Measurements from ENCODE around the gene CDKN1A.

DNA sequence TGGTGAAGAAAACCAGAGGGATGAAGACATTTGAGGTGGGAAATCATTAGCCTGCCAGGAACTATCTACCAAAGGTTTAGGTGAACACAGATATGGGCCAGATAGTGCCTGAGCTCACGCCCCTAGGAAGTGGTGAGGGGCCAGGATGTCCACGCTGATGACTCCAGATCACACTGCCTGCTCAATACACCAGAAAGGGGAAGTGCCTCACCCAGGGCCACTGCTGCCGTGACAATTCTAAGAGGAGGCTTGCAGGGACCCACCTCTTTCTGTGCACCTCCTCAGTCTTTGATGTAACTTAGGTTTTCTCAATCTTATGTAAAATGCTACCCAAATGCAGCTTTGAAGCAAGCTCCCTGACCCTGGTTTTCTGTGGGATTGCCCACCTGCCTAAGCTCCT lies 13.7 kb downstream of the CDKN1A start:
- no peak for TF ChIP-seq ETV6 (CRISPR knock-in tag; IDR thresholded peaks at IDR 0.05)
- TF ChIP-seq JUN (CRISPR knock-in tag; IDR thresholded peaks at IDR 0.05), result no peak
- TF ChIP-seq CBFB (CRISPR knock-in tag; IDR thresholded peaks at IDR 0.05; ENCODE audit: low read depth), result no peak
- no peak for TF ChIP-seq SP1 (CRISPR knock-in tag; conservative IDR thresholded peaks at IDR 0.05)
- TF ChIP-seq, protein P1, sequence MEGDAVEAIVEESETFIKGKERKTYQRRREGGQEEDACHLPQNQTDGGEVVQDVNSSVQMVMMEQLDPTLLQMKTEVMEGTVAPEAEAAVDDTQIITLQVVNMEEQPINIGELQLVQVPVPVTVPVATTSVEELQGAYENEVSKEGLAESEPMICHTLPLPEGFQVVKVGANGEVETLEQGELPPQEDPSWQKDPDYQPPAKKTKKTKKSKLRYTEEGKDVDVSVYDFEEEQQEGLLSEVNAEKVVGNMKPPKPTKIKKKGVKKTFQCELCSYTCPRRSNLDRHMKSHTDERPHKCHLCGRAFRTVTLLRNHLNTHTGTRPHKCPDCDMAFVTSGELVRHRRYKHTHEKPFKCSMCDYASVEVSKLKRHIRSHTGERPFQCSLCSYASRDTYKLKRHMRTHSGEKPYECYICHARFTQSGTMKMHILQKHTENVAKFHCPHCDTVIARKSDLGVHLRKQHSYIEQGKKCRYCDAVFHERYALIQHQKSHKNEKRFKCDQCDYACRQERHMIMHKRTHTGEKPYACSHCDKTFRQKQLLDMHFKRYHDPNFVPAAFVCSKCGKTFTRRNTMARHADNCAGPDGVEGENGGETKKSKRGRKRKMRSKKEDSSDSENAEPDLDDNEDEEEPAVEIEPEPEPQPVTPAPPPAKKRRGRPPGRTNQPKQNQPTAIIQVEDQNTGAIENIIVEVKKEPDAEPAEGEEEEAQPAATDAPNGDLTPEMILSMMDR (IDR thresholded peaks at IDR 0.05), result no peak
- TF ChIP-seq, protein P2, sequence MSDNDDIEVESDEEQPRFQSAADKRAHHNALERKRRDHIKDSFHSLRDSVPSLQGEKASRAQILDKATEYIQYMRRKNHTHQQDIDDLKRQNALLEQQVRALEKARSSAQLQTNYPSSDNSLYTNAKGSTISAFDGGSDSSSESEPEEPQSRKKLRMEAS (CRISPR knock-in tag; IDR thresholded peaks at IDR 0.05), result no peak
- no peak for TF ChIP-seq NR2C2 (CRISPR knock-in tag; IDR thresholded peaks at IDR 0.05)
- TF ChIP-seq, protein P3, sequence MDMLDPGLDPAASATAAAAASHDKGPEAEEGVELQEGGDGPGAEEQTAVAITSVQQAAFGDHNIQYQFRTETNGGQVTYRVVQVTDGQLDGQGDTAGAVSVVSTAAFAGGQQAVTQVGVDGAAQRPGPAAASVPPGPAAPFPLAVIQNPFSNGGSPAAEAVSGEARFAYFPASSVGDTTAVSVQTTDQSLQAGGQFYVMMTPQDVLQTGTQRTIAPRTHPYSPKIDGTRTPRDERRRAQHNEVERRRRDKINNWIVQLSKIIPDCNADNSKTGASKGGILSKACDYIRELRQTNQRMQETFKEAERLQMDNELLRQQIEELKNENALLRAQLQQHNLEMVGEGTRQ (CRISPR knock-in tag; IDR thresholded peaks at IDR 0.05), result no peak
- no peak for TF ChIP-seq TCF7 (CRISPR knock-in tag; IDR thresholded peaks at IDR 0.05; ENCODE audit: low read depth)

All from WTC11 (cell line).